SW480 (cell line): ENCODE results near the gene DCAF8.

Source experiments
- DNase-seq: peaks from one replicate; pipeline ENCODE4 v3.0.0-alpha.2; 2016; ENCODE audit warnings: low spot score

The DCAF8 gene

DNA sequence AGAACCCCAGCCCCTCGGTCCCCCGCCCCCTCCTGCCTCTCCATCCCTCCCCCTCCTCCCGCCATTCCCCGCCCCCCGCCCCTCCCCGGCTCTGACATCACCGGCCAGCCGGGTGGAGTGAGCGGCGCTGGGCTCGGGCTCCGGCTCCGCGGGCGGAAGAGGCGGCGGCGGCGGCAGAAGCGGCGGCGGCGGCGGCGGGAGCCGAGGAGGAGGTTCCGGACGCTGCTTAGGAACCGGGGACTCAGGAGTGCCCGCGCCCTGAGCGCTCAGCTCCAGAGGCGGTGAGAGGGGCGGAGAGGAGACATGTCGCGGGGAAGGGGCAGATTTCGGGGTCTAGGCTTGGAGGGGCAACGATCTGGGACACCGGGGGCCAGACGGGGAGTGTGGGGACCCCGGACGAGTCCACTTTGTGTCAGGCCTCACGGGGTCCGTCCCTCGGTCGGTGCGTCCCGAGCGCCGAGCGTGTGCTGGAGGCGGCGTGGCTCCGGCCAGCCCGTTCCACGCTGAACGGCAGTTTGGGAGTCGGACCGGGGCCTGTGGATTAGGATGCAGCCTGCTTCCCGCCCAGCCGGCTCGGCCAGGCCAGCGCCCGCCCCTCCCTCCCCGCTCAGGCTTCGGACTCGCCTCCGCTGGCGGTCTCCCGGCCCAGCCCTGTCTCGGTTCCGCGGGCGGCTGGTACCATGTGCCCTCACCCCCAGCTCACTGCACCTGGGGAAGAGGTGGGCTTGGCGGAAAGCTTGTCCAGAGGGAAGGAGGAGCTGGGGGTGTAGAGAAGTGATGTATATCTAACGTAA is 56.9 kb downstream of the DCAF8 start, which contains the start of gene PEA15:
TSS of gene PEA15 (plus strand) at position 143 of the 794 bp plus-strand sequence. CDS start 6,161 bp downstream, outside the sequence.
- peak; percentile 42 for DNase-seq

GRCh38 chr1:160204526-160205241 is 57.7 kb downstream of the DCAF8 start:
- no peak for DNase-seq

GRCh38 chr1:160200786-160201185 is 61.6 kb downstream of the DCAF8 start:
- DNase-seq = no peak

GRCh38 chr1:160197231-160197630 is 65.1 kb downstream of the DCAF8 start:
- DNase-seq = no peak

- DNase-seq = no peak
Observed at GRCh38 chr1:160196143-160196542, 66.2 kb downstream of the DCAF8 start.

GRCh38 chr1:160194737-160195059 is 67.7 kb downstream of the DCAF8 start:
- DNase-seq = no peak

DNA sequence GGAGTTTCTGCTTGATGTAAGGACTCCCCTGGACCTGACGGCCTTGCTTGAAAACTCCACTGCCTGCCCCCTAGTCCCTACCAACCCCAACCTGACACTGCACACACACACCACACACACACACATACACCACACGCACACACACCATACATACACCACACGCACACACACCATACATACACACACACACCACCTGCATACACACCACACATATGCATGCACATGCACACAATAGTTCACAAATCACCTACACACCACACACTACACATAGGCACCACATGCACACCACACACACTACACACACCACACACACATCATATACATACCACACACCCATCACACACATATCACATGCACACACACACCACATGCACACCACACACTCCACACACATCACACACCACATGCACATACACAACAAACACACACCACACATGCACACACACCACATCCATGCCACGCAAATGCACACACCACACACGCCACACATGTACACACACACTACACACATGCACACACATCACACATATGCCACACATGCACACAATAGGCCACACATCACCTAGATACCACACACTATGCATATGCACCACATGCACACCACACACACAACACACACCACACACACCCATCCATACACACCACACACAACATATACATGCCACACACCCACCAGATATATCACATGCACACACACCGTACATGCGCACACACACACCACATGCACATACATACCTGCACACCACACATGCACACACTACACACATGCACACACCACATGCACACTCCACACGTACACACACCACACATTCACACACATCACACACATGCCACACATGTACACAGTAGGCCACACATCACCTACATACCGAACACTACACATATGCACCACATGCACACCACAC is 68.3 kb downstream of the DCAF8 start:
- DNase-seq = no peak

DNA sequence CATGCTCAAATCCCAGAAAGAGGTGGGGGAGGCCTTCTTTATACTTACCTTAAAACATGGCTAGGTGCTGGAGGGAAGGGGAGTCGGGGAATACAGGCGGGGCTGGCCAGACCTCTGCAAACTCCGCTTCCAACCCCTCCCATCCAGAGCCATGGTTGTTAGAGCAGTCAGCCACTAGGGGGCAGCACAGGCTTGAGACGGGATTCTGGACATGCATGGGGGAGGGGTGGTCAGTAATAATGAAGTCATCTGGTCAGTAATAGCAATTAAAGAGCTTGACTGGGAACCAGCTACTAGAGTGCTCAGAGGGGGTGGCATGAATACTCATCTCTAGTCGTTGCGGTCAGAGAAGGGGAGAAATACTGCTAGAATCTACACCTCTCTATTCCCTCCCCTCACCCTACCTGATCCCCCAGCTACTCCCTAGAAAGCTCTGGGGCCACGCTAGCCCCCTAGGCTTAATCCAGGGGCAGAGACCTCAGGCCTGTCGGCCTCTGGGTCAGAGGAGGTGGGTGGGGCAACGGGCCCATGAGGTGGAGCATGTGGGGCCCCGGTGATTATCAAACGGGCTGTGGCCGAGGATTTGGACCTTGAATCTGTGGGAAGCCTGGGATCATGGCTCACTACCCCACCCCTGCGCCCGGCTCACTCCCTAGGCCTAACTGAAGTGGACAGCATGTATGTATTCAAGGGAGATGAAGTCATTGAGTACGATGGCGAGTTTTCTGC is 69.1 kb downstream of the DCAF8 start:
- peak; percentile 74 for DNase-seq

GRCh38 chr1:160192234-160192633 is 70.1 kb downstream of the DCAF8 start:
- DNase-seq = no peak

- DNase-seq = no peak
Observed at GRCh38 chr1:160191756-160192155, 70.6 kb downstream of the DCAF8 start.

DNA sequence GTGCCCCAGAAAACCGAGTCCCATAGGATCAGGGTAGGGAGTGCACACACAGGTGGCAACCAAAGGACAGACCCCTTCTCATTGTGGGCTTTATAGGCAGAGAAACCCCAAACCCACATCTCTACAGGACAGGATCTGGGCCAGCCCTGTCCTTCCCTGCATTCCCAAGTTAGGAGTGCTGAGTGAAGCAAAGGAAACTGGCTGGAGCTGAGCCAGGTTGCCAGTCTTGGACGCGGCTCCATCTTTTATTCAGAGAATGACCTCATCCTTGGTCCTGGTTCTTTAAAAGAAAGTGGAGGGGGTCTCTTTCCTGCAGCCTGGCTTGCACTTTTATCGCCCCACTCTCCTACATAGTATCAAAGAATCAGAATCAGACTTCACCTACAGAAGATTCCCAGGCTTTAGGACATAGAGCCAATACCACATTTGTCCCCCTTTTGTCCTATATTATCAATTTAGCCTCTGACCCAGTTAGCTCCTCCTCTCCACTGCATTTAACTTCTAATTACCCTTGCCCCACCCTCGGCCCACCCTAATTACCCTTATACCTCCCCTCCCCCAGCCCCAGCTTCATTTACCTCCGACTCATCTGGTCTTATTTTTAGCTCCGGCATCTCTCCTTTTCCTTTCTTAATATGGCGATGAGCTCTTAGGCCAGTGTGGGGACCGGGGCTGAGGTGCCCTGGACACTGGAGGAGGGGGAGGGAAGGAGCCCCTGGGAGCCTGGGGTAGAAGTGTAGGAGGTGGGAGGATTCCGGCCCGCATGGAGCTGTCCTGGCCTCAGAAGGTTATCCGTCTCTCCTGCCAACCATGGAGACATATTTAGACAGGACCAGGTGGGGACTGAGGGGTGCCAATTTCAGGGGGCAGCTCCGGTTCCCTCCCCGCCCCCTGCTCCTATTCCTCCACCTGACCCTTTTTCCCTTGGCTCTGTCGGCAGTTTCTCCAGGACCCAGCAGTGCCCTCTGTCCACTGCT is 72.4 kb downstream of the DCAF8 start, which contains the start of gene CASQ1:
TSS of gene CASQ1 (plus strand) at position 927 of the 977 bp plus-strand sequence. CDS start 177 bp downstream, outside the sequence.
- DNase-seq = no peak

DNA sequence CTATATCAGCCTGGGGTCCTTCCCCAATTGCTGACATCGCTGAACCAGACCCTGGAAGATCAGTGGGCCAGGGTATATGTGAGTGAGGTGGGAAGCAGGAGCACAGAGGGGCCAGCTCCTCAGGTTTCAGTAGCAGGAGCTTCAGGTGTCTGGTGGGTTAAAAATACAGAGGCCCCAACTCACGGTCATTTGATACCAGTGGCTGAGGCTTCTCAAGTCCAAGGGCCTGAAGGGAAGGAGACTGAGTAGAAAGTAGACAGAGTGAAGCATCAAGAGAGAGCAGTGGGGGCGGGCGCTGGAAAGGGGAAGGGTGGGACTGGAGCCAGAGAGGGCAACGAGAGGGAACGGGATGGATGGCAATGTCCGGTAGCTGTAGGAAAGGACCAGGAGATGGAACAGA is 74.0 kb downstream of the DCAF8 start:
- DNase-seq = no peak

- no peak for DNase-seq
Observed at GRCh38 chr1:160187407-160187806, 74.9 kb downstream of the DCAF8 start.

DNA sequence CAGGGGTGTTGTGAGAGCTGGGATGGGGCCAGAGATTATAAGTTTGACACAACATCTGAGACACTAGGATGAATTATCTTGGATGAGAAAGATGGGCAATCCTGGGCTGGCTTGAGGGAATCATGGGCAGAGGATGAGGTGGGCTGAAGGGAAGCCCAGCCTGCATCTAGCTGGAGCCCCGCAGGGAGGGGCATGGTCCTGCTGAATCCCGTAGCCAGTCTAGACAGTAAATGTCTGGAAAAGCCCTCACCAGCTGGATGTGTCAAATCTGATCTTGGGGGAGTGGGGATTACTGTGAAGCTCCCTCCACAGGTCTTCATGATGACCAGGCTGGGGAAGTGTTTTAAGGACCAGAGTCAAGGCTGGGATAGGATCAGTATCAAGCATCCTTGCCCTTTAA is 75.6 kb downstream of the DCAF8 start:
- DNase-seq = no peak

- no peak for DNase-seq
Observed at GRCh38 chr1:160186246-160186645, 76.1 kb downstream of the DCAF8 start.

DNA sequence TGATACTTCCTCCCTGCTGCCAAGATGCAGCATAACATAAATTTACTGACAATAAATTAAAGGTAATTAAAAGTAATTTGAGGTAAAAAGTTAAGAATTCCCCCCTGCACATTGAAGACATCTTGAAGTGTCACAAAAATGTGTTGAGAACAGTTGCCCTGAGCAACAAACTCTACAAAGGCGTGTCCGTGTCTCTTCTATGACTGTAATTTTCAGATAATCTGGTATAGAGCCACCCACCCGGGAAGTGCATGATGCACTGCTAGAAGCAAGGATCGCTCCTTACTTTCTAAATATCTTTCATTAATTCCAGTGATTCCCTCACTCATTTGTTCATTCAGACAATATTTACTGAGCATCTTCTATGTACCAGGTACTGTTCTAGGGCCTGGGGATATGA is 83.0 kb downstream of the DCAF8 start:
- no peak for DNase-seq

DNA sequence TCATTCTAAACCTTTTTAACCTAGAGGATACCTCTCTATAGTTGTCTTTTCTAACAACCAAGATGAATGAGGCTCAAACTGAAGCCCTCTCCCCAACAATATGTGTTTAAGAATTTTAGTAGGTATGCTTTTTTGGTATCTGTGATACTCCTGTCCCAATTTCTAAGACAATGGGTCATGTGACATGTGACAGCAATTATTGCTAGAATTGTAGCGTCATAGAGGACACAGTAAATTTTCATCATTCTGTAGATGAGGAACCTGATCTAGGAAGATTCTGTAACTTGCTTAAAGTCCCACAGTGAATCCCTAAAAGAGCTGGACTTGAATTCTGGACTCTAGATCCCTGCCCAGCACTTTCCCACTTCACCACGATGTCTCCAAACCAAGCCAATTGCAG is 83.6 kb downstream of the DCAF8 start:
- DNase-seq = no peak

DNA sequence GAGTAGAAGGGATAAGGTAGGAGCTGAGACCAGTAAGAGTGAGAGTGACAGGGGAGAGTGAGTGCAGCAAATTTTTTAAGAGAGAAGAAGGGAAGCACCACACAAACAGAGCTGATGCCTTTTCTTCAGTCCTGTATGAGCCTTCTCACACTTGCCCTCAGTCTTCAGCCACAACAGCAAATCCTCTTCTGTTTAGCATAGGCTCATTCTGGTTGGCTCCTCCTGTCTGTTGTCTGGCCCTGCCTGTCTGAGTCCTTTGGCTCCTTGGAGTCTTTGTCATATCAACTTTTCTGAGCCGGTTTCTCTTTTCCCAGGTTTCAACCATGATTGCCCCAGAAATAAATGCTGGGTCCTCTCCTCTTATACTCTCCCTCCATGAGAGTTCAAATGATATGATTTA is 84.7 kb downstream of the DCAF8 start:
- no peak for DNase-seq

DNA sequence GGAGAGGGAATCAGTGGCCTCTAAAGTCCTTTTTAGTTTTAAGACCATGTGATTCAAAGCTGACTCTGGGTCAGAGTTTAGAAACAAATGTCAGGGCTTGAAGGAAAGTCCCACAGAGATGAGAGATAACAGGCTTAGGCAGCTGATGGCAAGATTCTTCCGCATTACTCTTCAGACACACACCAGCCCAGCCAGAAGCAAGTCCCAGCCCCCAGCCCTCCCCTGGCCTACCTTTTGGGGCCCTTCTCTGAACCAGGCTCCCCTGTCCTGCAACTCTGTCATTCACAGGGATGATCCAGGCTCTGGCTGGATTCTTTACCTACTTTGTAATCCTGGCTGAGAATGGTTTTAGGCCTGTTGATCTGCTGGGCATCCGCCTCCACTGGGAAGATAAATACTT is 85.1 kb downstream of the DCAF8 start:
- DNase-seq = no peak

DNA sequence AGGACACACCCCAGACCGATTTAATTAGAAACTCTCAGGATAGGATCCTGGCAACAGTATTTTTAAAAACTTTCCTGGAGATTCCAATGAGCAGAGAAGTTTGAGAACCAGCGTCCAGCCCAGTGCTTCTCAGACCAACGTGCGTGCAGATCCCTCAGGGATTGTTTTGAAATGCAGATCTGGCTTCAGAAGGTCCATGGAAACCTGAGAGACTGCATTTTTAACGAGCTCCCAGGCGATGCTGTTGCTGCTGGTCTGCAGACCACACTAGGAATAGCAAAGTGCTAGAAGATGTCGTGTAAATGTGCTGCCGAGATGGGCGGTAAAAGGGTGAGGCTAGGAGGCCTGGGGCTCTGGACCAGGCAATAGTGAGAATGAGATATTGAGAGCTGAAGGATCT is 90.4 kb downstream of the DCAF8 start:
- no peak for DNase-seq

DNA sequence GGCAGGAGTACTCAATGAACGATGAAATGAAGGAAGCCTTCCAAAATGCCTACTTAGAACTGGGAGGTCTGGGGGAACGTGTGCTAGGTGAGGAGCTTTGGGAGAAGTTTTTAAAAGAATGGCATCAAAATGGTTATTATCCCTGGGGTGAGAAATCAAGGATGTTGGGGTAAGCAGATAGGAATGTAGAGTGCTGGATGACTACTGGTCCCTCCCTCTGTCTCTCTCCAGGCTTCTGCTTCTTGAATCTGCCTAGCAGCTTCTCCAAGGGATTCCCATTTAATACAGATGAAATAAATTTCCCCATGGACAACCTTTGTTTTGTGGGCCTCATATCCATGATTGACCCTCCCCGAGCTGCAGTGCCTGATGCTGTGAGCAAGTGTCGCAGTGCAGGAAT is 91.0 kb downstream of the DCAF8 start:
- no peak for DNase-seq
